ENCODE data around the gene SYNE1. TPM values are rescaled to one million over a fixed set of nuclear protein-coding genes. Genes with fewer than 3 reads are reported as not detected.
A peak's percentile ranks its signal among the peaks of the same experiment; 100 is the strongest.
"Not testable (repeated sequence)": the region's sequence is repeated elsewhere in the genome, so short reads cannot be mapped to it uniquely, and the experiment has no call there.

Gene SYNE1
- total RNA-seq, 3 donors from 2014 or later = 16.8 to 78.6 (median 22.3) TPM

DNA sequence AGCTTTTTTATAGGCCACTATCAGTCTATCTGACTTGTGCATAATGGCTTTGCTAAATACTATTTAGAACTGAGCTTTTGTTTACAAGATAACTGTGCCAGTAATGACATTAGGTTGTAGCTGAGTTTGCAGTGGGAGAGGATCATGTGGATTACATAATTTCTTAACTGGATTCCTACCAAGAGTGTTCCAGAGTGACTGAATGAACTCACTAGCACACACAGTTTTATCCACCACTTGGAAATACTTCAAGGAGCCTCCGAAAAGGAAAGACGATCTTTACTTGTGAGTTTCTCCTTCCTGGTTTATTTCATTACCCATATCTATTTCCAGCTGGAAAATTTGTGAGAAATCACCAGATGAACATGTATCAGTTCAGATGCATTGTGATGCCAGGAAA is 10.9 kb upstream of the SYNE1 start:
- Histone ChIP-seq H3K4me3 (no peak overlapping the region), H3K36me3 (ENCODE audit: low read depth) (no peaks in the 10 kb centered on the region), H3K4me1 (ENCODE audit: low read depth) (no peaks in the 10 kb centered on the region), H3K9me3 (no peaks in the 10 kb centered on the region)
- intact Hi-C loops (cut with DNase I, micrococcal nuclease) = loop anchor here in 1 of 2 donors (10.0 kb wide), 1 partner anchor 93 kb away; no protein-coding TSS in a partner anchor
- TF ChIP-seq CTCF (IDR thresholded peaks at IDR 0.05) = no peak
- DNase-seq (no peak), ATAC-seq (no peak)

- intact Hi-C loops (cut with DNase I, micrococcal nuclease) = loop anchor here in 1 of 2 donors (10.0 kb wide), 1 partner anchor 92 kb away; no protein-coding TSS in a partner anchor
- not testable (repeated sequence) for ATAC-seq
Measured at GRCh38 chr6:152646732-152647131, 9.6 kb upstream of the SYNE1 start.

GRCh38 chr6:152642578-152643375 is 5.6 kb upstream of the SYNE1 start:
- DNase-seq = peak in 1 of 3 donors; percentile 26
- intact Hi-C loops (cut with DNase I, micrococcal nuclease) = loop anchor here in 1 of 2 donors (10.0 kb wide), 1 partner anchor 88 kb away; no protein-coding TSS in a partner anchor

More at GRCh38 chr6:152646732-152647131, 9.6 kb upstream of the SYNE1 start:
- not testable (repeated sequence) for H3K9me3 ChIP-seq; DNase-seq; H3K36me3 ChIP-seq (ENCODE audit: low read depth); H3K4me3 ChIP-seq; H3K4me1 ChIP-seq (ENCODE audit: low read depth)

GRCh38 chr6:152636609-152637295 is 410 bp downstream of the SYNE1 start:
- peak in 2 of 3 donors; percentile 25 to 53 for DNase-seq
- ATAC-seq = peak; percentile 64
- intact Hi-C loops (cut with DNase I, micrococcal nuclease) = no loop called here
- Histone ChIP-seq H3K36me3 (ENCODE audit: low read depth) (no peaks in the 10 kb centered on the region), H3K4me1 (ENCODE audit: low read depth) (peaks cover 3% of the 10 kb centered on the region), H3K4me3 (no peak overlapping the region), H3K9me3 (no peaks in the 10 kb centered on the region)
- no peak for TF ChIP-seq CTCF (IDR thresholded peaks at IDR 0.05)

More at GRCh38 chr6:152642578-152643375, 5.6 kb upstream of the SYNE1 start:
- H3K36me3 ChIP-seq (ENCODE audit: low read depth) = no peaks in the 10 kb centered on the region
- no peaks in the 10 kb centered on the region for H3K9me3 ChIP-seq
- no peak overlapping the region for H3K4me3 ChIP-seq
- no peak for TF ChIP-seq CTCF (IDR thresholded peaks at IDR 0.05)
- ATAC-seq = peak; percentile 47
- no peaks in the 10 kb centered on the region for H3K4me1 ChIP-seq (ENCODE audit: low read depth)

GRCh38 chr6:152636021-152636608 is 1.0 kb downstream of the SYNE1 start:
- Histone ChIP-seq H3K36me3 (ENCODE audit: low read depth) (no peaks in the 10 kb centered on the region), H3K9me3 (no peaks in the 10 kb centered on the region), H3K4me3 (no peak overlapping the region), H3K4me1 (ENCODE audit: low read depth) (peaks cover 3% of the 10 kb centered on the region)
- ATAC-seq (peak; percentile 27), DNase-seq (peak in 1 of 3 donors; percentile 50)
- TF ChIP-seq CTCF (IDR thresholded peaks at IDR 0.05) = no peak
- intact Hi-C loops (cut with DNase I, micrococcal nuclease) = no loop called here
